HepG2 (cell line): Measurements from ENCODE around the gene IRS1. TPM values are rescaled to one million over a fixed set of nuclear protein-coding genes. Genes with fewer than 3 reads are reported as not detected.

Experiments used
- ASH2L ChIP-seq: fragments of 300-600, 200-600 bp; sonication (generic); IDR thresholded peaks from 2 replicates; pipeline ENCODE4 v1.7.0; 2017; ENCODE audit warnings: low read depth, mild to moderate bottlenecking, moderate library complexity, mixed read lengths, low read length; ENCODE audit not compliant: insufficient read length
- BORCS8-MEF2B ChIP-seq: sonication (generic); formaldehyde crosslinking; IDR thresholded peaks from 2 replicates; pipeline ENCODE4 v1.8.0; 2022; ENCODE audit warnings: mild to moderate bottlenecking, missing genetic modification reagents
- KLF9 ChIP-seq: IDR thresholded peaks from 2 replicates; pipeline ENCODE4 v1.6.1; 2016; ENCODE audit warnings: low read depth
- NCOA2 ChIP-seq: sonication (generic); formaldehyde crosslinking; IDR thresholded peaks from 2 replicates; pipeline ENCODE4 v1.8.0; 2022; ENCODE audit warnings: inconsistent platforms
- NFE2L1 ChIP-seq: sonication (generic); formaldehyde crosslinking; IDR thresholded peaks from 2 replicates; pipeline ENCODE4 v1.4.0; 2020; ENCODE audit warnings: missing genetic modification reagents, mild to moderate bottlenecking, borderline replicate concordance
- RXRA ChIP-seq: sonication (generic); formaldehyde crosslinking; IDR thresholded peaks from 2 replicates; pipeline ENCODE4 v1.5.1; 2020; ENCODE audit warnings: missing genetic modification reagents
- SMC3 ChIP-seq: IDR thresholded peaks from 2 replicates; pipeline ENCODE4 v1.6.1; 2011; ENCODE audit warnings: low read length, improper control_type of control experiment
- TBX2 ChIP-seq: sonication (generic); formaldehyde crosslinking; IDR thresholded peaks from 2 replicates; pipeline ENCODE4 v1.5.0; 2020; ENCODE audit warnings: missing genetic modification reagents, mild to moderate bottlenecking, borderline replicate concordance
- TRIM24 ChIP-seq: sonication (generic); formaldehyde crosslinking; IDR thresholded peaks from 2 replicates; pipeline ENCODE4 v1.8.0; 2022; ENCODE audit warnings: mild to moderate bottlenecking, missing genetic modification reagents
- ZBTB25 ChIP-seq: IDR thresholded peaks from 2 replicates; pipeline ENCODE4 v1.6.1; 2018; ENCODE audit warnings: missing genetic modification reagents
- ZMAT3 ChIP-seq: sonication (generic); formaldehyde crosslinking; conservative IDR thresholded peaks from 2 replicates; pipeline ENCODE4 v1.7.0; 2021; ENCODE audit warnings: missing genetic modification reagents
- ZNF138 ChIP-seq: sonication (generic); formaldehyde crosslinking; IDR thresholded peaks from 2 replicates; pipeline ENCODE4 v1.5.0; 2020; ENCODE audit warnings: mild to moderate bottlenecking, low read depth, missing genetic modification reagents
- ZNF24 ChIP-seq: fragments of 450-650 bp; IDR thresholded peaks from 2 replicates; pipeline ENCODE4 v1.6.1; 2017; ENCODE audit warnings: antibody characterized with exemption, mild to moderate bottlenecking
- ZNF264 ChIP-seq: sonication (generic); formaldehyde crosslinking; IDR thresholded peaks from 2 replicates; pipeline ENCODE4 v1.4.0; 2020; ENCODE audit warnings: missing genetic modification reagents
- ZNF503 ChIP-seq: sonication (generic); formaldehyde crosslinking; IDR thresholded peaks from 2 replicates; pipeline ENCODE4 v1.4.0; 2020; ENCODE audit warnings: missing genetic modification reagents
- ZNF629 ChIP-seq: sonication (generic); formaldehyde crosslinking; conservative IDR thresholded peaks from 2 replicates; pipeline ENCODE4 v1.5.0; 2020; ENCODE audit warnings: missing genetic modification reagents
- ZNF639 ChIP-seq: conservative IDR thresholded peaks from 2 replicates; pipeline ENCODE4 v1.6.1; 2018; ENCODE audit warnings: missing genetic modification reagents
- ZNF674 ChIP-seq: sonication (generic); formaldehyde crosslinking; IDR thresholded peaks from 2 replicates; pipeline ENCODE4 v1.5.0; 2020; ENCODE audit warnings: low read depth, mild to moderate bottlenecking, missing genetic modification reagents
- ZNF7 ChIP-seq: IDR thresholded peaks from 2 replicates; pipeline ENCODE4 v1.6.1; 2016; ENCODE audit warnings: missing biosample characterization, missing genetic modification reagents
- ZSCAN5A ChIP-seq: sonication (generic); formaldehyde crosslinking; IDR thresholded peaks from 2 replicates; pipeline ENCODE4 v1.8.0; 2022; ENCODE audit warnings: mild to moderate bottlenecking, missing genetic modification reagents, borderline replicate concordance
- ZUFSP ChIP-seq: sonication (generic); formaldehyde crosslinking; IDR thresholded peaks from 2 replicates; pipeline ENCODE4 v1.9.0; 2021; ENCODE audit warnings: missing genetic modification reagents, mild to moderate bottlenecking, borderline replicate concordance
- polyA plus RNA-seq, 8 experiments: library from polyadenylated mRNA; depleted of rRNA in 3 of 8; stranded (reverse) in 7 of 8; unstranded in 1 of 8; fragments of >200 nt; fragmentation: Illumina TruSeq in 4 of 8; extraction: Trizol in 4 of 8; gene quantifications; 2 replicates each; pipeline versions ENCODE4 v1.2.1 to v1.2.3, GENCODE V29; 2011 to 2016; ENCODE audit warnings: low read depth in 4 of 8, missing spikeins in 1 of 8, mixed read lengths in 1 of 8; ENCODE audit not compliant: insufficient read depth in 1 of 8
- total RNA-seq, 5 experiments: library from RNA; depleted of rRNA; stranded (reverse); fragments of >200 nt; fragmentation: Illumina TruSeq; extraction: Trizol; gene quantifications; 2 replicates each; pipeline ENCODE4 v1.2.3, GENCODE V29; 2016; ENCODE audit warnings: low read depth in 1 of 5

The IRS1 gene
- total and polyA plus RNA-seq, 2 of the 13 experiments (the other 11 are each of a cell fraction or from before 2014, with no cell fraction given), result 8.7 to 9.0 TPM

GRCh38 chr2:226760412-226761194, 39.0 kb downstream of the IRS1 start (continued):
- TF ChIP-seq ZNF503 (CRISPR knock-in tag) (peak; percentile 83), SMC3 (peak; percentile 57), NFE2L1 (CRISPR knock-in tag) (no peak), ASH2L (peak; percentile 56), ZNF24 (peak; percentile 16; the same call in 1 of the 2 replicates), ZNF264 (CRISPR knock-in tag) (peak; percentile 95; the same call in 1 of the 2 replicates), KLF9 (CRISPR knock-in tag) (peak; percentile 42; the same call in 1 of the 2 replicates), ZNF7 (CRISPR knock-in tag) (no peak), BORCS8-MEF2B (CRISPR knock-in tag) (no peak), RXRA (CRISPR knock-in tag) (peak; percentile 35; the same call in 1 of the 2 replicates), ZNF629 (CRISPR knock-in tag) (peak; percentile 37; the same call in 1 of the 2 replicates), ZMAT3 (peak; percentile 80; the same call in 1 of the 2 replicates), ZNF639 (CRISPR knock-in tag) (0 out of 2 replicates have a peak, but pooled peaks have one; percentile 38), ZNF674 (no peak), TBX2 (peak; percentile 63), ZBTB25 (peak; percentile 75; the same call in 1 of the 2 replicates), TRIM24 (CRISPR knock-in tag) (peak; percentile 96), NCOA2 (CRISPR knock-in tag) (peak; percentile 88), ZSCAN5A (CRISPR knock-in tag) (peak; percentile 95; the same call in 1 of the 2 replicates), ZUFSP (CRISPR knock-in tag) (no peak), ZNF138 (CRISPR knock-in tag) (no peak)
